Measurements from ENCODE around the gene ABT1. TPM values are rescaled to one million over a fixed set of nuclear protein-coding genes. Genes with fewer than 3 reads are reported as not detected.
A peak's percentile ranks its signal among the peaks of the same experiment; 100 is the strongest.

ABT1 gene
- total RNA-seq, 1 experiment from 2014 or later, result 21.6 TPM

DNA sequence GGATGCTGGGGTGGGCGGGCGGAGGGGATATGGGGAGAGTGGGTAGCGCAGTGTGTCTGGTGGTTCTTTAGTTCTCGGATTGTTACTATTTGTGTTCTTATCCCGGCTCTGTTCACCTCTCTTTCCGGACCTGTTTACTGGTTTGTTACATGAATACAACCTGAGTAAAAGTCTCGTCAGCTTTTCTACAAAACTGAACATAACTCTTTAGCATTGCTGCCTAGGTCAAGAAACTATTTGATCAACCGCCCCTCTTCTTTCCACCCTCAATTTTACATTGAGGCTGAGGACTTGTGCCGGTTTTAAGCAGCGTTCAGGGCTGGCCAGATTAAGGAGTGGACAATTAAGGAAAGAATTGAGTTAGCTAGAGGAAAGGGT is 625 bp downstream of the ABT1 start:
- TF ChIP-seq, protein P1, sequence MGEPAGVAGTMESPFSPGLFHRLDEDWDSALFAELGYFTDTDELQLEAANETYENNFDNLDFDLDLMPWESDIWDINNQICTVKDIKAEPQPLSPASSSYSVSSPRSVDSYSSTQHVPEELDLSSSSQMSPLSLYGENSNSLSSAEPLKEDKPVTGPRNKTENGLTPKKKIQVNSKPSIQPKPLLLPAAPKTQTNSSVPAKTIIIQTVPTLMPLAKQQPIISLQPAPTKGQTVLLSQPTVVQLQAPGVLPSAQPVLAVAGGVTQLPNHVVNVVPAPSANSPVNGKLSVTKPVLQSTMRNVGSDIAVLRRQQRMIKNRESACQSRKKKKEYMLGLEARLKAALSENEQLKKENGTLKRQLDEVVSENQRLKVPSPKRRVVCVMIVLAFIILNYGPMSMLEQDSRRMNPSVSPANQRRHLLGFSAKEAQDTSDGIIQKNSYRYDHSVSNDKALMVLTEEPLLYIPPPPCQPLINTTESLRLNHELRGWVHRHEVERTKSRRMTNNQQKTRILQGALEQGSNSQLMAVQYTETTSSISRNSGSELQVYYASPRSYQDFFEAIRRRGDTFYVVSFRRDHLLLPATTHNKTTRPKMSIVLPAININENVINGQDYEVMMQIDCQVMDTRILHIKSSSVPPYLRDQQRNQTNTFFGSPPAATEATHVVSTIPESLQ (CRISPR knock-in tag; IDR thresholded peaks at IDR 0.05), result no peak
- DNase-seq (ENCODE audit: low spot score), result no peak
- Mint-ChIP-seq H3K4me1 (peaks cover 11% of the 10 kb centered on the region), H3K27me3 (ENCODE audit: low read depth) (peaks cover 3% of the 10 kb centered on the region; the same call in 1 of the 2 replicates), H3K9me3 (no peaks in the 10 kb centered on the region), H3K4me3 (no peak overlapping the region), H3K27ac (no peak overlapping the region), H3K36me3 (peaks cover 14% of the 10 kb centered on the region)
- ChIA-PET CTCF (no interaction called here), POLR2A (no interaction called here)
- ATAC-seq, result no peak

DNA sequence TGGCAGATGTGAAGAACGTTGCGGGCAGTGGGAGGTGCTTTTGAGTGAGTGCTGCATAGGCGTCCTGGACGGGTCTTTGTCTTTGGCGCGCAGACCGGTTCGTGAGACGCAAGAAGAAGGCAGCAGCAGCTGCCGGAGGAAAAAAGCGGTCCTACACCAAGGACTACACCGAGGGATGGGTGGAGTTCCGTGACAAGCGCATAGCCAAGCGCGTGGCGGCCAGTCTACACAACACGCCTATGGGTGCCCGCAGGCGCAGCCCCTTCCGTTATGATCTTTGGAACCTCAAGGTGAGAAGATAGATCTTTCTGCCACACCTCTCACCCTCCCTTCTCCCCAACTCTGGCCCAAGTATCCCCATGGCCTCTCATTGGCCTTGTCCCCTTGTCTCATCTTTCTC is 1.1 kb downstream of the ABT1 start:
- peaks cover 1% of the 10 kb centered on the region; the same call in 1 of the 2 replicates for H3K27me3 Mint-ChIP-seq (ENCODE audit: low read depth)

DNA sequence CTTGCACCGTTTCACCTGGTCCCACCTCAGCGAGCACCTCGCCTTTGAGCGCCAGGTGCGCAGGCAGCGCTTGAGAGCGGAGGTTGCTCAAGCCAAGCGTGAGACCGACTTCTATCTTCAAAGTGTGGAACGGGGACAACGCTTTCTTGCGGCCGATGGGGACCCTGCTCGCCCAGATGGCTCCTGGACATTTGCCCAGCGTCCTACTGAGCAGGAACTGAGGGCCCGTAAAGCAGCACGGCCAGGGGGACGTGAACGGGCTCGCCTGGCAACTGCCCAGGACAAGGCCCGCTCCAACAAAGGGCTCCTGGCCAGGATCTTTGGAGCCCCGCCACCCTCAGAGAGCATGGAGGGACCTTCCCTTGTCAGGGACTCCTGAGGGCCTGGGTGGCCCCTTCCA is 1.5 kb downstream of the ABT1 start:
- no peak overlapping the region for H3K27ac Mint-ChIP-seq
- CTCF ChIA-PET, result no interaction called here
- TF ChIP-seq, protein P2, sequence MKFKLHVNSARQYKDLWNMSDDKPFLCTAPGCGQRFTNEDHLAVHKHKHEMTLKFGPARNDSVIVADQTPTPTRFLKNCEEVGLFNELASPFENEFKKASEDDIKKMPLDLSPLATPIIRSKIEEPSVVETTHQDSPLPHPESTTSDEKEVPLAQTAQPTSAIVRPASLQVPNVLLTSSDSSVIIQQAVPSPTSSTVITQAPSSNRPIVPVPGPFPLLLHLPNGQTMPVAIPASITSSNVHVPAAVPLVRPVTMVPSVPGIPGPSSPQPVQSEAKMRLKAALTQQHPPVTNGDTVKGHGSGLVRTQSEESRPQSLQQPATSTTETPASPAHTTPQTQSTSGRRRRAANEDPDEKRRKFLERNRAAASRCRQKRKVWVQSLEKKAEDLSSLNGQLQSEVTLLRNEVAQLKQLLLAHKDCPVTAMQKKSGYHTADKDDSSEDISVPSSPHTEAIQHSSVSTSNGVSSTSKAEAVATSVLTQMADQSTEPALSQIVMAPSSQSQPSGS (CRISPR knock-in tag; IDR thresholded peaks at IDR 0.05; ENCODE audit: borderline replicate concordance, low read depth), result no peak
- TF ChIP-seq FOXJ3 (CRISPR knock-in tag; IDR thresholded peaks at IDR 0.05; ENCODE audit: borderline replicate concordance) (no peak), OVOL2 (CRISPR knock-in tag; IDR thresholded peaks at IDR 0.05; ENCODE audit: borderline replicate concordance) (no peak)
- TF ChIP-seq, protein P3, sequence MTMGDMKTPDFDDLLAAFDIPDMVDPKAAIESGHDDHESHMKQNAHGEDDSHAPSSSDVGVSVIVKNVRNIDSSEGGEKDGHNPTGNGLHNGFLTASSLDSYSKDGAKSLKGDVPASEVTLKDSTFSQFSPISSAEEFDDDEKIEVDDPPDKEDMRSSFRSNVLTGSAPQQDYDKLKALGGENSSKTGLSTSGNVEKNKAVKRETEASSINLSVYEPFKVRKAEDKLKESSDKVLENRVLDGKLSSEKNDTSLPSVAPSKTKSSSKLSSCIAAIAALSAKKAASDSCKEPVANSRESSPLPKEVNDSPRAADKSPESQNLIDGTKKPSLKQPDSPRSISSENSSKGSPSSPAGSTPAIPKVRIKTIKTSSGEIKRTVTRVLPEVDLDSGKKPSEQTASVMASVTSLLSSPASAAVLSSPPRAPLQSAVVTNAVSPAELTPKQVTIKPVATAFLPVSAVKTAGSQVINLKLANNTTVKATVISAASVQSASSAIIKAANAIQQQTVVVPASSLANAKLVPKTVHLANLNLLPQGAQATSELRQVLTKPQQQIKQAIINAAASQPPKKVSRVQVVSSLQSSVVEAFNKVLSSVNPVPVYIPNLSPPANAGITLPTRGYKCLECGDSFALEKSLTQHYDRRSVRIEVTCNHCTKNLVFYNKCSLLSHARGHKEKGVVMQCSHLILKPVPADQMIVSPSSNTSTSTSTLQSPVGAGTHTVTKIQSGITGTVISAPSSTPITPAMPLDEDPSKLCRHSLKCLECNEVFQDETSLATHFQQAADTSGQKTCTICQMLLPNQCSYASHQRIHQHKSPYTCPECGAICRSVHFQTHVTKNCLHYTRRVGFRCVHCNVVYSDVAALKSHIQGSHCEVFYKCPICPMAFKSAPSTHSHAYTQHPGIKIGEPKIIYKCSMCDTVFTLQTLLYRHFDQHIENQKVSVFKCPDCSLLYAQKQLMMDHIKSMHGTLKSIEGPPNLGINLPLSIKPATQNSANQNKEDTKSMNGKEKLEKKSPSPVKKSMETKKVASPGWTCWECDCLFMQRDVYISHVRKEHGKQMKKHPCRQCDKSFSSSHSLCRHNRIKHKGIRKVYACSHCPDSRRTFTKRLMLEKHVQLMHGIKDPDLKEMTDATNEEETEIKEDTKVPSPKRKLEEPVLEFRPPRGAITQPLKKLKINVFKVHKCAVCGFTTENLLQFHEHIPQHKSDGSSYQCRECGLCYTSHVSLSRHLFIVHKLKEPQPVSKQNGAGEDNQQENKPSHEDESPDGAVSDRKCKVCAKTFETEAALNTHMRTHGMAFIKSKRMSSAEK (CRISPR knock-in tag; IDR thresholded peaks at IDR 0.05; ENCODE audit: borderline replicate concordance), result no peak

More for the DNA sequence above, 1.1 kb downstream of the ABT1 start:
- DNase-seq (ENCODE audit: low spot score) (no peak), ATAC-seq (no peak)
- TF ChIP-seq, protein P4, sequence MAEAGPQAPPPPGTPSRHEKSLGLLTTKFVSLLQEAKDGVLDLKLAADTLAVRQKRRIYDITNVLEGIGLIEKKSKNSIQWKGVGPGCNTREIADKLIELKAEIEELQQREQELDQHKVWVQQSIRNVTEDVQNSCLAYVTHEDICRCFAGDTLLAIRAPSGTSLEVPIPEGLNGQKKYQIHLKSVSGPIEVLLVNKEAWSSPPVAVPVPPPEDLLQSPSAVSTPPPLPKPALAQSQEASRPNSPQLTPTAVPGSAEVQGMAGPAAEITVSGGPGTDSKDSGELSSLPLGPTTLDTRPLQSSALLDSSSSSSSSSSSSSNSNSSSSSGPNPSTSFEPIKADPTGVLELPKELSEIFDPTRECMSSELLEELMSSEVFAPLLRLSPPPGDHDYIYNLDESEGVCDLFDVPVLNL (CRISPR knock-in tag; IDR thresholded peaks at IDR 0.05; ENCODE audit: borderline replicate concordance, low read depth), result no peak
- TF ChIP-seq TEAD4 (CRISPR knock-in tag; IDR thresholded peaks at IDR 0.05) (no peak), CREB1 (CRISPR knock-in tag; IDR thresholded peaks at IDR 0.05) (no peak), TP53 (CRISPR knock-in tag; IDR thresholded peaks at IDR 0.05) (no peak), CBFB (CRISPR knock-in tag; IDR thresholded peaks at IDR 0.05; ENCODE audit: low read depth) (no peak)
- TF ChIP-seq, protein P5, sequence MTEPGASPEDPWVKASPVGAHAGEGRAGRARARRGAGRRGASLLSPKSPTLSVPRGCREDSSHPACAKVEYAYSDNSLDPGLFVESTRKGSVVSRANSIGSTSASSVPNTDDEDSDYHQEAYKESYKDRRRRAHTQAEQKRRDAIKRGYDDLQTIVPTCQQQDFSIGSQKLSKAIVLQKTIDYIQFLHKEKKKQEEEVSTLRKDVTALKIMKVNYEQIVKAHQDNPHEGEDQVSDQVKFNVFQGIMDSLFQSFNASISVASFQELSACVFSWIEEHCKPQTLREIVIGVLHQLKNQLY (CRISPR knock-in tag; IDR thresholded peaks at IDR 0.05), result no peak
- TF ChIP-seq, protein P6, sequence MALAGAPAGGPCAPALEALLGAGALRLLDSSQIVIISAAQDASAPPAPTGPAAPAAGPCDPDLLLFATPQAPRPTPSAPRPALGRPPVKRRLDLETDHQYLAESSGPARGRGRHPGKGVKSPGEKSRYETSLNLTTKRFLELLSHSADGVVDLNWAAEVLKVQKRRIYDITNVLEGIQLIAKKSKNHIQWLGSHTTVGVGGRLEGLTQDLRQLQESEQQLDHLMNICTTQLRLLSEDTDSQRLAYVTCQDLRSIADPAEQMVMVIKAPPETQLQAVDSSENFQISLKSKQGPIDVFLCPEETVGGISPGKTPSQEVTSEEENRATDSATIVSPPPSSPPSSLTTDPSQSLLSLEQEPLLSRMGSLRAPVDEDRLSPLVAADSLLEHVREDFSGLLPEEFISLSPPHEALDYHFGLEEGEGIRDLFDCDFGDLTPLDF (CRISPR knock-in tag; IDR thresholded peaks at IDR 0.05), result no peak
- TF ChIP-seq, protein P7, sequence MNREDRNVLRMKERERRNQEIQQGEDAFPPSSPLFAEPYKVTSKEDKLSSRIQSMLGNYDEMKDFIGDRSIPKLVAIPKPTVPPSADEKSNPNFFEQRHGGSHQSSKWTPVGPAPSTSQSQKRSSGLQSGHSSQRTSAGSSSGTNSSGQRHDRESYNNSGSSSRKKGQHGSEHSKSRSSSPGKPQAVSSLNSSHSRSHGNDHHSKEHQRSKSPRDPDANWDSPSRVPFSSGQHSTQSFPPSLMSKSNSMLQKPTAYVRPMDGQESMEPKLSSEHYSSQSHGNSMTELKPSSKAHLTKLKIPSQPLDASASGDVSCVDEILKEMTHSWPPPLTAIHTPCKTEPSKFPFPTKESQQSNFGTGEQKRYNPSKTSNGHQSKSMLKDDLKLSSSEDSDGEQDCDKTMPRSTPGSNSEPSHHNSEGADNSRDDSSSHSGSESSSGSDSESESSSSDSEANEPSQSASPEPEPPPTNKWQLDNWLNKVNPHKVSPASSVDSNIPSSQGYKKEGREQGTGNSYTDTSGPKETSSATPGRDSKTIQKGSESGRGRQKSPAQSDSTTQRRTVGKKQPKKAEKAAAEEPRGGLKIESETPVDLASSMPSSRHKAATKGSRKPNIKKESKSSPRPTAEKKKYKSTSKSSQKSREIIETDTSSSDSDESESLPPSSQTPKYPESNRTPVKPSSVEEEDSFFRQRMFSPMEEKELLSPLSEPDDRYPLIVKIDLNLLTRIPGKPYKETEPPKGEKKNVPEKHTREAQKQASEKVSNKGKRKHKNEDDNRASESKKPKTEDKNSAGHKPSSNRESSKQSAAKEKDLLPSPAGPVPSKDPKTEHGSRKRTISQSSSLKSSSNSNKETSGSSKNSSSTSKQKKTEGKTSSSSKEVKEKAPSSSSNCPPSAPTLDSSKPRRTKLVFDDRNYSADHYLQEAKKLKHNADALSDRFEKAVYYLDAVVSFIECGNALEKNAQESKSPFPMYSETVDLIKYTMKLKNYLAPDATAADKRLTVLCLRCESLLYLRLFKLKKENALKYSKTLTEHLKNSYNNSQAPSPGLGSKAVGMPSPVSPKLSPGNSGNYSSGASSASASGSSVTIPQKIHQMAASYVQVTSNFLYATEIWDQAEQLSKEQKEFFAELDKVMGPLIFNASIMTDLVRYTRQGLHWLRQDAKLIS (CRISPR knock-in tag; IDR thresholded peaks at IDR 0.05; ENCODE audit: borderline replicate concordance), result no peak
- TF ChIP-seq, protein P8, sequence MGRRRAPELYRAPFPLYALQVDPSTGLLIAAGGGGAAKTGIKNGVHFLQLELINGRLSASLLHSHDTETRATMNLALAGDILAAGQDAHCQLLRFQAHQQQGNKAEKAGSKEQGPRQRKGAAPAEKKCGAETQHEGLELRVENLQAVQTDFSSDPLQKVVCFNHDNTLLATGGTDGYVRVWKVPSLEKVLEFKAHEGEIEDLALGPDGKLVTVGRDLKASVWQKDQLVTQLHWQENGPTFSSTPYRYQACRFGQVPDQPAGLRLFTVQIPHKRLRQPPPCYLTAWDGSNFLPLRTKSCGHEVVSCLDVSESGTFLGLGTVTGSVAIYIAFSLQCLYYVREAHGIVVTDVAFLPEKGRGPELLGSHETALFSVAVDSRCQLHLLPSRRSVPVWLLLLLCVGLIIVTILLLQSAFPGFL (CRISPR knock-in tag; IDR thresholded peaks at IDR 0.05; ENCODE audit: borderline replicate concordance), result 0 out of 2 replicates have a peak, but pooled peaks have one; percentile 28
- no peaks in the 10 kb centered on the region for H3K9me3 Mint-ChIP-seq
- H3K4me3 Mint-ChIP-seq, result no peak overlapping the region
- no peak overlapping the region for H3K27ac Mint-ChIP-seq
- ChIA-PET CTCF (no interaction called here), POLR2A (no interaction called here)
- H3K4me1 Mint-ChIP-seq, result peaks cover 14% of the 10 kb centered on the region
- peaks cover 14% of the 10 kb centered on the region for H3K36me3 Mint-ChIP-seq

More for the DNA sequence above, 1.5 kb downstream of the ABT1 start:
- peaks cover 12% of the 10 kb centered on the region for H3K4me1 Mint-ChIP-seq
- DNase-seq (ENCODE audit: low spot score) (no peak), ATAC-seq (no peak)
- H3K4me3 Mint-ChIP-seq, result no peak overlapping the region
- H3K36me3 Mint-ChIP-seq, result peaks cover 14% of the 10 kb centered on the region
- H3K9me3 Mint-ChIP-seq, result no peaks in the 10 kb centered on the region
- POLR2A ChIA-PET, result no interaction called here
- no peaks in the 10 kb centered on the region; the same call in 1 of the 2 replicates for H3K27me3 Mint-ChIP-seq (ENCODE audit: low read depth)
